Mucosa of descending colon (tissue), 3 donors: ENCODE measurements around the gene KRT86. TPM values are rescaled to one million over a fixed set of nuclear protein-coding genes. Genes with fewer than 3 reads are reported as not detected.

Experiments used
- ATAC-seq: fragments of 200-7000 bp; cut with Tn5 transposase; one replicate; pipeline ENCODE4 v1.9.1; 2020; ENCODE audit warnings: mild to moderate bottlenecking, moderate library complexity
- DNase-seq, 3 donors: peaks; one replicate each; pipeline ENCODE4 v3.0.0-alpha.2; 2020
- H3K36me3 ChIP-seq: fragments of 200-600 bp; one replicate; pipeline ENCODE4 v1.8.0; 2021; ENCODE audit warnings: low read depth, mild to moderate bottlenecking
- H3K4me1 ChIP-seq: fragments of 200-600 bp; one replicate; pipeline ENCODE4 v1.8.0; 2021; ENCODE audit warnings: low read depth, mild to moderate bottlenecking
- H3K4me3 ChIP-seq: fragments of 200-600 bp; one replicate; pipeline ENCODE4 v1.8.0; 2021; ENCODE audit warnings: mild to moderate bottlenecking
- H3K9me3 ChIP-seq: fragments of 200-600 bp; one replicate; pipeline ENCODE4 v1.8.0; 2021; ENCODE audit warnings: mild to moderate bottlenecking
- CTCF ChIP-seq: fragments of 200-600 bp; IDR thresholded peaks from one replicate; pipeline ENCODE4 v1.8.0; 2022; ENCODE audit warnings: antibody characterized with exemption, mild to moderate bottlenecking
- intact Hi-C, 2 donors: fragments of 100-400 bp; cut with DNase I in 1 of 2; cut with micrococcal nuclease in 1 of 2; formaldehyde crosslinking; loops; one replicate each; pipeline versions ENCODE4 v1.11.0 to v1.11.1; 2022; cut with DNase I, micrococcal nuclease
- total RNA-seq, 3 donors: library from RNA; stranded (reverse); fragmentation: NEBNext Ultra II Directional in 2 of 3; extraction: Animal tissue kit (Norgen Biotek cat#: 25700) in 2 of 3; gene quantifications; one replicate each; pipeline versions ENCODE4 v1.2.1 to v1.2.4, GENCODE V29; 2021 to 2023
- donor health status: DM: no; HTN: no; CAD: no; lungs with moderate emphysema.
- donor health status: DM: no; HTN: no; CAD: no.
- donor health status: DM: no; HTN: yes; CAD: no.

KRT86 gene
- total RNA-seq, 3 donors from 2014 or later, result 0.35 to 0.58 TPM; not detected in 1

GRCh38 chr12:52278575-52279421 is 4.4 kb downstream of the KRT86 start:
- intact Hi-C loops, result no loop called here
- no peaks in the 10 kb centered on the region for H3K4me1 ChIP-seq
- no peak overlapping the region for H3K4me3 ChIP-seq
- no peaks in the 10 kb centered on the region for H3K9me3 ChIP-seq
- peak; percentile 72 to 87 (median 86) for DNase-seq
- ATAC-seq, result peak; percentile 96
- H3K36me3 ChIP-seq, result no peaks in the 10 kb centered on the region
- peak; percentile 96 for TF ChIP-seq CTCF

- no peak for TF ChIP-seq CTCF
- Histone ChIP-seq H3K9me3 (no peaks in the 10 kb centered on the region), H3K4me3 (no peak overlapping the region), H3K36me3 (no peaks in the 10 kb centered on the region), H3K4me1 (no peaks in the 10 kb centered on the region)
- ATAC-seq (no peak), DNase-seq (no peak)
- intact Hi-C loops, result no loop called here
These were observed 5.2 kb downstream of the KRT86 start for GRCh38 chr12:52279422-52280318.

- intact Hi-C loops, result no loop called here
- H3K4me3 ChIP-seq, result no peak overlapping the region
- no peaks in the 10 kb centered on the region for H3K4me1 ChIP-seq
- no peaks in the 10 kb centered on the region for H3K9me3 ChIP-seq
- no peak for TF ChIP-seq CTCF
- H3K36me3 ChIP-seq, result no peaks in the 10 kb centered on the region
- peak in 1 of 3 donors; percentile 13 for DNase-seq
- ATAC-seq, result peak; percentile 57
These were observed 5.9 kb downstream of the KRT86 start for GRCh38 chr12:52280319-52280795.

- ATAC-seq (peak; percentile 26), DNase-seq (peak in 1 of 3 donors; percentile 25)
- Histone ChIP-seq H3K36me3 (no peaks in the 10 kb centered on the region), H3K4me1 (no peaks in the 10 kb centered on the region), H3K9me3 (no peaks in the 10 kb centered on the region), H3K4me3 (no peak overlapping the region)
- intact Hi-C loops, result no loop called here
- TF ChIP-seq CTCF, result no peak
These were observed 6.5 kb downstream of the KRT86 start for GRCh38 chr12:52280796-52281560.

- Histone ChIP-seq H3K4me3 (no peak overlapping the region), H3K4me1 (no peaks in the 10 kb centered on the region), H3K36me3 (no peaks in the 10 kb centered on the region), H3K9me3 (no peaks in the 10 kb centered on the region)
- intact Hi-C loops, result no loop called here
- ATAC-seq (no peak), DNase-seq (no peak)
- no peak for TF ChIP-seq CTCF
These were observed 10.2 kb downstream of the KRT86 start for GRCh38 chr12:52284562-52285171.
